Loucy (cell line): ENCODE data around the gene GIN1.
"Not testable (repeated sequence)": the region's sequence is repeated elsewhere in the genome, so short reads cannot be mapped to it uniquely, and the experiment has no call there.

Source experiments
- H2AFZ ChIP-seq: fragments of 200-600 bp; sonication (generic); 2 replicates; pipeline ENCODE4 v1.6.0; 2016; ENCODE audit warnings: antibody characterized with exemption, mild to moderate bottlenecking, low read length, moderate library complexity
- H3F3A ChIP-seq: fragments of 200-600 bp; 2 replicates; pipeline ENCODE4 v1.6.0; 2016; ENCODE audit warnings: antibody characterized with exemption, low read depth, mild to moderate bottlenecking
- H3K27me3 ChIP-seq: fragments of 200-600 bp; sonication (generic); 2 replicates; pipeline ENCODE4 v1.6.1; 2014; ENCODE audit warnings: low read length, mild to moderate bottlenecking; ENCODE audit not compliant: insufficient read depth, poor library complexity, severe bottlenecking
- H3K36me3 ChIP-seq: fragments of 200-600 bp; sonication (generic); 2 replicates; pipeline ENCODE4 v1.6.1; 2016; ENCODE audit warnings: low read length; ENCODE audit not compliant: insufficient read depth
- H3K4me1 ChIP-seq: fragments of 200-600 bp; sonication (generic); 2 replicates; pipeline ENCODE4 v1.5.1; 2014; ENCODE audit warnings: low read length, mild to moderate bottlenecking; ENCODE audit not compliant: insufficient read depth, poor library complexity, severe bottlenecking
- H3K4me2 ChIP-seq: fragments of 200-600 bp; sonication (generic); 2 replicates; pipeline ENCODE4 v1.6.0; 2014; ENCODE audit warnings: antibody characterized with exemption, low read length, low read depth, mild to moderate bottlenecking; ENCODE audit not compliant: poor library complexity, severe bottlenecking
- H3K4me3 ChIP-seq: fragments of 200-600 bp; sonication (generic); 2 replicates; pipeline ENCODE4 v1.5.1; 2014; ENCODE audit warnings: low read length, mild to moderate bottlenecking, mixed read lengths; ENCODE audit not compliant: poor library complexity, severe bottlenecking
- H3K79me2 ChIP-seq: fragments of 200-600 bp; sonication (generic); 2 replicates; pipeline ENCODE4 v1.6.1; 2014; ENCODE audit warnings: low read length; ENCODE audit not compliant: insufficient read depth
- H3K9ac ChIP-seq: fragments of 200-600 bp; sonication (generic); 2 replicates; pipeline ENCODE4 v1.6.0; 2014; ENCODE audit warnings: mild to moderate bottlenecking, low read depth, low read length, moderate library complexity; ENCODE audit not compliant: poor library complexity, severe bottlenecking
- H3K9me2 ChIP-seq: fragments of 200-600 bp; sonication (generic); replicated peaks from 2 replicates; pipeline ENCODE4 v1.6.1; 2016; ENCODE audit warnings: low read depth, low read length, mixed read lengths
- H3K9me3 ChIP-seq: fragments of 200-600 bp; sonication (generic); 2 replicates; pipeline ENCODE4 v1.6.1; 2014; ENCODE audit warnings: mild to moderate bottlenecking, antibody characterized with exemption, low read length, low read depth; ENCODE audit not compliant: insufficient read depth
- H4K20me1 ChIP-seq: fragments of 200-600 bp; sonication (generic); 2 replicates; pipeline ENCODE4 v1.6.0; 2014; ENCODE audit warnings: antibody characterized with exemption, low read length, mild to moderate bottlenecking; ENCODE audit not compliant: insufficient read depth, poor library complexity, severe bottlenecking
- CTCF ChIP-seq: fragments of 200-600 bp; sonication (generic); conservative IDR thresholded peaks from 2 replicates; pipeline ENCODE4 v1.5.1; 2014; ENCODE audit warnings: mild to moderate bottlenecking, antibody characterized with exemption, low read length
- EZH2phosphoT487 ChIP-seq: fragments of 200-600 bp; IDR thresholded peaks from 2 replicates; pipeline ENCODE4 v1.6.1; 2018; ENCODE audit warnings: antibody characterized with exemption, mild to moderate bottlenecking, moderate library complexity, borderline replicate concordance

The GIN1 gene

DNA sequence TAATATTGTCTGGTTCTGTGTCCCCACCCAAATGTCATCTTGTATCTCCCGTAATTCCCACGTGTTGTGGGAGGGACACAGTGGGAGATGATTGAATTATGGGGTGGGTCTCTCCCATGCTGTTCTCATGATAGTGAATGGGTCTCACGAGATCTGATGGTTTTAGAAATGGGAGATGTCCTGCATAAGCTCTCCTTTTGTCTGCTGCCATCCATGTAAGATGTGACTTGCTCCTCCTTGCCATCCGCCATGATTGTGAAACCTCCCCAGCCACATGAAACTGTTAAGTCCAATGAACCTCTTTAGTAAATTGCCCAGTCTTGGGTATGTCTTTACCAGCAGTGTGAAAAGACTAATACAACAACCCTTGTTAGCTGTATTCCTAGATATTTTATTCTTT is 44.5 kb downstream of the GIN1 start:
- H3K9me3 ChIP-seq = no peaks in the 10 kb centered on the region
- H3K4me3 ChIP-seq = no peak overlapping the region
- TF ChIP-seq CTCF (no peak), EZH2phosphoT487 (no peak)
- H3K4me2 ChIP-seq = no peak overlapping the region
- H3F3A ChIP-seq = no peaks in the 10 kb centered on the region
- no peak overlapping the region for H3K9ac ChIP-seq
- H3K4me1 ChIP-seq = no peaks in the 10 kb centered on the region
- H3K79me2 ChIP-seq = no peaks in the 10 kb centered on the region
- H3K36me3 ChIP-seq = no peaks in the 10 kb centered on the region
- no peaks in the 10 kb centered on the region for H4K20me1 ChIP-seq
- H2AFZ ChIP-seq = no peak overlapping the region
- H3K9me2 ChIP-seq = no peaks in the 10 kb centered on the region
- H3K27me3 ChIP-seq = no peaks in the 10 kb centered on the region

GRCh38 chr5:103073500-103073899 is 46.4 kb downstream of the GIN1 start:
- H3K9ac ChIP-seq, H3K9me3 ChIP-seq, H3F3A ChIP-seq, H2AFZ ChIP-seq, H4K20me1 ChIP-seq, H3K36me3 ChIP-seq, H3K4me1 ChIP-seq, H3K4me2 ChIP-seq, H3K27me3 ChIP-seq, H3K4me3 ChIP-seq, H3K9me2 ChIP-seq, H3K79me2 ChIP-seq: not testable (repeated sequence)

- no peak overlapping the region for H3K4me2 ChIP-seq
- H3K4me3 ChIP-seq = no peak overlapping the region
- no peak for TF ChIP-seq EZH2phosphoT487
- TF ChIP-seq CTCF = no peak
- H4K20me1 ChIP-seq = no peaks in the 10 kb centered on the region
- H3K9me3 ChIP-seq = no peaks in the 10 kb centered on the region
- no peaks in the 10 kb centered on the region for H3K27me3 ChIP-seq
- no peaks in the 10 kb centered on the region for H3F3A ChIP-seq
- H3K9me2 ChIP-seq = no peaks in the 10 kb centered on the region
- no peak overlapping the region for H2AFZ ChIP-seq
- no peaks in the 10 kb centered on the region for H3K36me3 ChIP-seq
- no peak overlapping the region for H3K9ac ChIP-seq
- no peaks in the 10 kb centered on the region for H3K4me1 ChIP-seq
- no peaks in the 10 kb centered on the region for H3K79me2 ChIP-seq
Measured at GRCh38 chr5:103066326-103066725, 53.6 kb downstream of the GIN1 start.

DNA sequence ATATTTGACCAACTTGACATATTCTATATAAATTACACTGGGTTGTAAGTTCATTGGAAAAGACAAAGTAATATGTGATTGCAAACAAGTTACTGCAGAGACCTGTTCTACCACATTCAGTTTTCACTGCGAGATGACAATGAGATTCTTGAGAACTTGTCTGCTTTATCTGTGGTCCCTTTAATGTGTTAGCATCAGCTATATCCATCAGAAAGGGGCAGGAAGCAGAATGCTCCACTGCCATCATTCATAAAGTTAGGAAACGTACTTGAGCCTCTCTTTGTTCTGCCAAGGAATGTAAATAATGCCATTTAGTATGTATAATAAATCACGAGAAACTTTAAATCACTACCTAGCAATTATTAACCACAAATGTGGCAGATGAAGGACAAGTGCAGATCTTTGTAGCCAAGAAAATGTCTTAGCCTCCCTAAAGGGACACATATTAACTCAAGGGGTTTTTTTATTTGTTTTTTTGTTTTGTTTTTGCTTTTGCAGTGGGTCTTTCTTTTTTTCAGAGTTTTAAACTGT is 59.4 kb downstream of the GIN1 start:
- no peak overlapping the region for H2AFZ ChIP-seq
- TF ChIP-seq EZH2phosphoT487 (no peak), CTCF (no peak)
- no peak overlapping the region for H3K4me2 ChIP-seq

More for the DNA sequence above, 59.4 kb downstream of the GIN1 start:
- H3K36me3 ChIP-seq = no peaks in the 10 kb centered on the region
- H4K20me1 ChIP-seq = no peaks in the 10 kb centered on the region
- H3K79me2 ChIP-seq = no peaks in the 10 kb centered on the region
- H3K27me3 ChIP-seq = no peaks in the 10 kb centered on the region
- H3K4me1 ChIP-seq = no peaks in the 10 kb centered on the region
- H3K9ac ChIP-seq = no peak overlapping the region
- no peaks in the 10 kb centered on the region for H3K9me2 ChIP-seq
- H3K9me3 ChIP-seq = no peaks in the 10 kb centered on the region
- H3F3A ChIP-seq = no peaks in the 10 kb centered on the region
- H3K4me3 ChIP-seq = no peak overlapping the region
